K562 (cell line): ENCODE measurements around the gene SIGLEC14. TPM values are rescaled to one million over a fixed set of nuclear protein-coding genes. Genes with fewer than 3 reads are reported as not detected.

Source experiments
- ATF1 ChIP-seq, 2 experiments: fragments of 450-650 bp in 1 of 2; IDR thresholded peaks; 2 replicates each; pipeline ENCODE4 v1.6.1; 2016; ENCODE audit warnings: missing compliant biosample characterization in 1 of 2, missing genetic modification characterization in 1 of 2
- GATAD2A ChIP-seq: fragments of 450-650 bp; IDR thresholded peaks from 2 replicates; pipeline ENCODE4 v1.6.1; 2017
- HDAC2 ChIP-seq: fragments of 450-650 bp; IDR thresholded peaks from 2 replicates; pipeline ENCODE4 v1.6.1; 2016; ENCODE audit warnings: mild to moderate bottlenecking
- MAFF ChIP-seq: IDR thresholded peaks from 2 replicates; pipeline ENCODE4 v1.6.1; 2012; ENCODE audit warnings: low read length, improper control_type of control experiment
- MCM7 ChIP-seq, 2 experiments: fragments of 450-650 bp; IDR thresholded peaks; 2 replicates each; pipeline ENCODE4 v1.6.1; 2016 to 2018
- NRF1 ChIP-seq, 2 experiments: fragments of 450-650 bp; IDR thresholded peaks in 1 of 2; conservative IDR thresholded peaks in 1 of 2; 2 replicates each; pipeline ENCODE4 v1.6.1; 2014; ENCODE audit warnings: mild to moderate bottlenecking in 2 of 2
- POLR2G ChIP-seq: fragments of 200-400 bp; formaldehyde crosslinking; IDR thresholded peaks from 2 replicates; pipeline ENCODE4 v1.6.1; 2017; ENCODE audit warnings: low read depth, mild to moderate bottlenecking, antibody characterized with exemption, low read length, moderate library complexity
- PPARD ChIP-seq: fragments of 250-450 bp; sonication (Bioruptor Pico); IDR thresholded peaks from 2 replicates; pipeline ENCODE4 v1.8.0; 2022; ENCODE audit warnings: inconsistent platforms, mild to moderate bottlenecking, moderate library complexity
- RBM14 ChIP-seq: fragments of 200-400 bp; formaldehyde crosslinking; IDR thresholded peaks from 2 replicates; pipeline ENCODE4 v1.6.1; 2018; ENCODE audit warnings: low read depth, mild to moderate bottlenecking, low read length, moderate library complexity, borderline replicate concordance; ENCODE audit not compliant: insufficient read depth
- RBM22 ChIP-seq: fragments of 200-400 bp; formaldehyde crosslinking; IDR thresholded peaks from 2 replicates; pipeline ENCODE4 v1.6.1; 2018; ENCODE audit warnings: low read length, low read depth; ENCODE audit not compliant: poor library complexity, severe bottlenecking
- RBM39 ChIP-seq: fragments of 200-400 bp; formaldehyde crosslinking; optimal IDR thresholded peaks from 2 replicates; pipeline ENCODE3; 2018; ENCODE audit warnings: low read depth, low read length
- RUNX1 ChIP-seq: sonication (generic); IDR thresholded peaks from 2 replicates; pipeline ENCODE4 v1.6.1; 2016; ENCODE audit warnings: antibody characterized with exemption, low read depth
- SMAD4 ChIP-seq: fragments of 250-450 bp; sonication (Bioruptor Pico); conservative IDR thresholded peaks from 2 replicates; pipeline ENCODE4 v1.8.0; 2021; ENCODE audit warnings: inconsistent platforms, mild to moderate bottlenecking, moderate library complexity
- SP1 ChIP-seq: sonication (generic); formaldehyde crosslinking; IDR thresholded peaks from 2 replicates; pipeline ENCODE4 v1.8.1; 2022; ENCODE audit warnings: mild to moderate bottlenecking, missing genetic modification reagents
- TCF7 ChIP-seq: sonication (generic); IDR thresholded peaks from 2 replicates; pipeline ENCODE4 v1.6.1; 2016; ENCODE audit warnings: antibody characterized with exemption, borderline replicate concordance
- TCF7L2 ChIP-seq: fragments of 150-350 bp; IDR thresholded peaks from 2 replicates; pipeline ENCODE4 v1.6.1; 2016; ENCODE audit warnings: low read depth, mild to moderate bottlenecking, low read length, moderate library complexity
- THRAP3 ChIP-seq: fragments of 450-650 bp; IDR thresholded peaks from 2 replicates; pipeline ENCODE4 v1.6.1; 2016; ENCODE audit warnings: mild to moderate bottlenecking, inconsistent platforms, borderline replicate concordance
- ZBTB5 ChIP-seq: fragments of 450-650 bp; IDR thresholded peaks from 2 replicates; pipeline ENCODE4 v1.6.1; 2017; ENCODE audit warnings: antibody characterized with exemption
- ZBTB8A ChIP-seq: fragments of 450-650 bp; IDR thresholded peaks from 2 replicates; pipeline ENCODE4 v1.6.1; 2018; ENCODE audit warnings: mild to moderate bottlenecking, moderate library complexity; ENCODE audit not compliant: partially characterized antibody
- ZFP30 ChIP-seq: fragments of 250-450 bp; sonication (Bioruptor Pico); IDR thresholded peaks from 2 replicates; pipeline ENCODE4 v1.8.0; 2022; ENCODE audit warnings: moderate library complexity, mild to moderate bottlenecking, inconsistent platforms, borderline replicate concordance
- ZNF175 ChIP-seq: fragments of 200-800 bp; sonication (Bioruptor generic); IDR thresholded peaks from 2 replicates; pipeline ENCODE4 v1.6.1; 2016; ENCODE audit warnings: low read depth, mild to moderate bottlenecking, missing genetic modification characterization, missing compliant biosample characterization
- ZNF239 ChIP-seq: fragments of 250-450 bp; sonication (Bioruptor Pico); IDR thresholded peaks from 2 replicates; pipeline ENCODE4 v1.4.0; 2020; ENCODE audit warnings: mild to moderate bottlenecking
- ZNF24 ChIP-seq: fragments of 450-650 bp; IDR thresholded peaks from 2 replicates; pipeline ENCODE4 v1.6.1; 2016
- ZNF644 ChIP-seq: fragments of 200-800 bp; sonication (Bioruptor generic); IDR thresholded peaks from 2 replicates; pipeline ENCODE4 v1.6.1; 2016; ENCODE audit warnings: low read depth, missing genetic modification characterization, missing compliant biosample characterization
- ZNF699 ChIP-seq: fragments of 250-450 bp; sonication (Bioruptor Pico); IDR thresholded peaks from 2 replicates; pipeline ENCODE4 v1.8.0; 2021; ENCODE audit warnings: mild to moderate bottlenecking, moderate library complexity; ENCODE audit not compliant: insufficient replicate concordance
- ZNF766 ChIP-seq: fragments of 200-800 bp; sonication (Bioruptor generic); conservative IDR thresholded peaks from 2 replicates; pipeline ENCODE4 v1.6.1; 2016; ENCODE audit warnings: missing genetic modification characterization, missing compliant biosample characterization
- polyA plus RNA-seq, 8 experiments: library from polyadenylated mRNA; depleted of rRNA in 4 of 8; stranded (reverse) in 5 of 8; unstranded in 3 of 8; fragments of >200 nt; fragmentation: Nextera tagmentation in 2 of 8; fragmentation: Illumina TruSeq in 1 of 8; extraction: Ambion mirVana in 2 of 8; extraction: Trizol in 1 of 8; gene quantifications; 2 replicates each; pipeline versions ENCODE4 v1.2.1 to v1.2.3, GENCODE V29; 2011 to 2014; ENCODE audit warnings: inconsistent platforms in 1 of 8, missing spikeins in 1 of 8
- total RNA-seq, 7 experiments: library from RNA; depleted of rRNA in 6 of 7; stranded (reverse); fragments of >200 nt in 6 of 7; fragmentation: Illumina TruSeq in 2 of 7; extraction: Trizol in 2 of 7; gene quantifications; 2 replicates each; pipeline versions ENCODE4 v1.2.1 to v1.2.3, GENCODE V29; 2011 to 2021; ENCODE audit warnings: low replicate concordance in 1 of 7
- TF ChIP-seq, protein P1 (sequence below): fragments of 450-650 bp; conservative IDR thresholded peaks from 2 replicates; pipeline ENCODE4 v1.6.1; 2016; ENCODE audit warnings: missing genetic modification characterization, low read depth, mild to moderate bottlenecking, control low read depth, missing compliant biosample characterization

SIGLEC14 gene
- total and polyA plus RNA-seq, 9 of the 15 experiments (the other 6 are each of a cell fraction or from before 2014, with no cell fraction given), result not detected

DNA sequence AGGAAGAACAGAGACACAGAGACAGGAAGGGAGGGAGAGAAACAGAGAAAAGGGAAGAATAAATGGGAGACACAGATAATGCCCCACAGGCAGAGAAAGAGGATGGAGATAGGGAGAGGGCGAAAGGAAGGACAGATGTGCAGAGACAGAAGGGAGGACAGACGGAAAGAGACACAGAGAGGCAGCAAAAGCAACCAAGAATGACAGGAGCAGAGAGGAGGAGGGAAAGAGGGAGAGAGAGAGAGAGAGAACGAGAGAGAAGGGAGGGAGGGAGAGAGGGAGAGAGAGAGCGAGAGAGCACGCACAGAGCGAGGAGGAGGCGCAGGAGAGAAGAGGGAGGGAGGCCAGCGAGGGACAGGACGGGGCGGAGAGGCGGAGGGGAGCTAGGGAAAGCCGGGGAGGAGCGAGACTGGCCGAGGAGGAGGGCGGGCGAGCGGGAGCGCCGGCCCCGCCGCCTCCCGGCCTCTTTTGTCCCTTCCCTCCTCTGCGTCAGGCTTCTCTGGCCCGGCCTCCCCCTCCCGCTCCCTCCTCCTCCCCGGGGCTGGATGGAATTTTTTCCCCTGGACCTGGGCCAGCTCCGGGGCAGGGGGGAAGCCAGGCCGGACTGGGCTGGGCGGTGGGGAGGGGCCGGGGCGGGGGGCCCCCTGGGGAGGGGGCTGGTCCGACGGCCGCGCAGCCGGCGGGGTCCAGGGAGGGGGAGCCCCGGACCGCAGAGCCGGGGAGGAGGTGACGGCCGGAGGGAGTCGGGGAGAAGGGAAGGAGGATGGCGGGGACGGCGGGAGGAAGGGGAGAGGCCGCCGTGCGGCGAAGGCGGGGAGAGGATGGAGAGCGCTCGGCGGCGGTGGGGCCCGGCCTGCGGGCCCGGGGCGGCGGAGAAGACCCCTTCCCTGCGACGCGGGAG, 42.3 kb upstream of the SIGLEC14 start (continued):
- TF ChIP-seq POLR2G (peak; percentile 74), SMAD4 (CRISPR knock-in tag) (peak; percentile 85; the same call in 1 of the 2 replicates), TCF7L2 (no peak), ZNF24 (no peak), ZBTB8A (no peak), ATF1 (CRISPR knock-in tag; IDR thresholded peaks at IDR 0.05) (no peak), ATF1 (tag; IDR thresholded peaks at IDR 0.05) (0 out of 2 replicates have a peak, but pooled peaks have one; percentile 29), MCM7 (IDR thresholded peaks at IDR 0.05) (0 out of 4 replicates have a peak, but pooled peaks have one; percentile 49 to 84), MAFF (no peak), THRAP3 (peak; percentile 94), ZNF175 (CRISPR knock-in tag) (0 out of 2 replicates have a peak, but pooled peaks have one; percentile 52), ZNF699 (no peak), SP1 (peak; percentile 27; the same call in 1 of the 2 replicates), RBM14 (no peak), NRF1 (conservative IDR thresholded peaks at IDR 0.05 in 1 of 2, IDR thresholded peaks at IDR 0.05 in 1 of 2) (peak; percentile 18 to 32; a peak in 1 of 4 replicates), TCF7 (no peak), RBM22 (no peak), ZBTB5 (peak; percentile 71), PPARD (CRISPR knock-in tag) (no peak), RUNX1 (no peak), ZNF239 (CRISPR knock-in tag) (no peak), ZNF644 (tag) (no peak), HDAC2 (peak; percentile 91), ZNF766 (CRISPR knock-in tag) (no peak), GATAD2A (peak; percentile 64; the same call in 1 of the 2 replicates), RBM39 (no peak), ZFP30 (no peak)
- TF ChIP-seq, protein P1, sequence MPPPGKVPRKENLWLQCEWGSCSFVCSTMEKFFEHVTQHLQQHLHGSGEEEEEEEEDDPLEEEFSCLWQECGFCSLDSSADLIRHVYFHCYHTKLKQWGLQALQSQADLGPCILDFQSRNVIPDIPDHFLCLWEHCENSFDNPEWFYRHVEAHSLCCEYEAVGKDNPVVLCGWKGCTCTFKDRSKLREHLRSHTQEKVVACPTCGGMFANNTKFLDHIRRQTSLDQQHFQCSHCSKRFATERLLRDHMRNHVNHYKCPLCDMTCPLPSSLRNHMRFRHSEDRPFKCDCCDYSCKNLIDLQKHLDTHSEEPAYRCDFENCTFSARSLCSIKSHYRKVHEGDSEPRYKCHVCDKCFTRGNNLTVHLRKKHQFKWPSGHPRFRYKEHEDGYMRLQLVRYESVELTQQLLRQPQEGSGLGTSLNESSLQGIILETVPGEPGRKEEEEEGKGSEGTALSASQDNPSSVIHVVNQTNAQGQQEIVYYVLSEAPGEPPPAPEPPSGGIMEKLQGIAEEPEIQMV (tag), result peak; percentile 56; the same call in 1 of the 2 replicates
